ENCODE results near the gene C9orf72. TPM values are rescaled to one million over a fixed set of nuclear protein-coding genes. Genes with fewer than 3 reads are reported as not detected.
A peak's percentile ranks its signal among the peaks of the same experiment; 100 is the strongest.

C9orf72 gene
- total RNA-seq, 1 donor from 2014 or later: 6.8 TPM

DNA sequence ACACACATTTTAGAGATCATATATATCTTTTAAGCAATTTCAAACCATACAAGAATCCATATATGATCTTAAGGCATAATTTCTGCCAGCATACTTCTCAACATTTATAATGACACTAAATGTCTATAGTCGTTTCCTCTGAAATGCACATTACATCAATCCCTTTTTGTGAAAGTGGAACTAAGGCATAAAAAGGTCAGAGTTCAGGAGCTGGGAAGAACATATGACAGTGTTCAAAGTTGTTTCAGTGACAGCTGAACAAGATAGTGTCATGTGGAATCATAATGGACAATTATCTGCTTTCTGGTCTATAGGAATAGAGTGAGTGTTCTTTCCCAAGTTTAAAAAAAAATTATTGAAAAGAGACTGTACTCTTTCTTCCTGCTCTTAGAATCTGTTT is 41.2 kb downstream of the C9orf72 start:
- intact Hi-C loops (cut with micrococcal nuclease): no loop called here
- Mint-ChIP-seq H3K36me3 (ENCODE audit: low read depth) (no peaks in the 10 kb centered on the region), H3K27ac (no peak overlapping the region), H3K27me3 (ENCODE audit: low read depth) (peaks cover 16% of the 10 kb centered on the region), H3K4me3 (ENCODE audit: low read depth) (no peak overlapping the region), H3K9me3 (no peaks in the 10 kb centered on the region), H3K4me1 (ENCODE audit: low read depth) (peaks cover 6% of the 10 kb centered on the region)
- no peak for DNase-seq (ENCODE audit: low spot score)

GRCh38 chr9:27530915-27531755 is 42.1 kb downstream of the C9orf72 start:
- H3K9me3 Mint-ChIP-seq: no peaks in the 10 kb centered on the region
- H3K4me3 Mint-ChIP-seq (ENCODE audit: low read depth): no peak overlapping the region
- intact Hi-C loops (cut with micrococcal nuclease): no loop called here

DNA sequence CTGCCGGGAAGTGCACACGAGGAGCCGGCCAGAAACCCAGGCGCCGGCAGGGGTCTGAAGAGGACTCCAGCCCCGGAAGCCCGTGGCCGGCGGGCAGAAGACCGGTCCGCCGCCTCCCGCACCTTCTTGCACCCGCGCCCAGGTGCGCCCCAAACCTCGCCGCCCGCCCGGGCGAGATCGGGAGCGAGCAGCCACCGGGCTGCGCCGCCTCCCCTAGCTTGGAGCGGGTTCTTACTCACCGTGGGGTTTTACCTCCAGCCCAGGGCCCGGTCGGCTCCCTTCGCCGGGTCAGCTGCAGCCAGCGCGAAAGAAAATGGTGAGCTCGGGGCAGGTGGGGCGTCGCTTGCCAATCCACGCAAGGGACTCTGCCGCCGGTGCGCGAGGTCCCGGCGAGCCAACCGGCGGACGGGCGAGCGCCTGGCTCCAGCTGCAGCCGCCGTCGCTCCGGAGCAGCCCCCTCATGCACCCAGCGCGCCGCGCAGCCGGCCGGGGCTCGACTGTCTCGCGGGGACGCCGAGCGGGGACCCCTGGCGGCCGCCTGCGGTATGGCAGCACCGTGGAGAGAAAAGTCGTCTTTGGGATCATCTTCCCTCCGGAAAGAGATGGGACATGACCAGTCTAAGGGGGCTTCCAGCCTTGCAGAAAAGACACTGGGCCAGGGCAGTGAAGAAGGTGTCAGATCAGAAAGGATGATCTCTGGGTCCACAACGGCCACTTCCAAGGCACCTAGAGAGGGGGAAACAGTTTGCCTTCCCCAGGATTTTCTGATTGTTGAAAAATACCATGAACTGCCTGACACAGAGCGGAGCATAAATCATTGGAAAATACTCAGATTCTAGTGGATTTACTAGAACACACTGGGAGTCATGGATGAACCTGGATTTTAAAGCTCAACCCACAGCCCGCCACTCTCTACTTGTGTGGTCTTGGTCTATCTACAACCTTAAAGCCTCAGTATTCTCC is 43.7 kb downstream of the C9orf72 start, which contains the start of gene MOB3B:
TSS of gene MOB3B (minus strand) at position 499 of the 963 bp plus-strand sequence. CDS start 74,264 bp downstream, outside the sequence.
- peak within 1 kb of the TSS; percentile 85 for H3K4me3 Mint-ChIP-seq (ENCODE audit: low read depth)
- H3K27ac Mint-ChIP-seq: peak within 1 kb of the TSS; percentile 62
- H3K4me1 Mint-ChIP-seq (ENCODE audit: low read depth): peaks cover 6% of the 10 kb centered on the region
- H3K27me3 Mint-ChIP-seq (ENCODE audit: low read depth): peaks cover 33% of the 10 kb centered on the region
- peak; percentile 62 for DNase-seq (ENCODE audit: low spot score)
- intact Hi-C loops (cut with micrococcal nuclease): loop anchor here (1.0 to 5.0 kb wide), 3 partner anchors 44 to 196 kb away; partner anchors contain the start of gene C9orf72
- H3K36me3 Mint-ChIP-seq (ENCODE audit: low read depth): no peaks in the 10 kb centered on the region
- H3K9me3 Mint-ChIP-seq: no peaks in the 10 kb centered on the region

More at GRCh38 chr9:27530915-27531755, 42.1 kb downstream of the C9orf72 start:
- no peak overlapping the region for H3K27ac Mint-ChIP-seq
- H3K4me1 Mint-ChIP-seq (ENCODE audit: low read depth): peaks cover 6% of the 10 kb centered on the region
- no peaks in the 10 kb centered on the region for H3K36me3 Mint-ChIP-seq (ENCODE audit: low read depth)
- H3K27me3 Mint-ChIP-seq (ENCODE audit: low read depth): peaks cover 25% of the 10 kb centered on the region
- no peak for DNase-seq (ENCODE audit: low spot score)

DNA sequence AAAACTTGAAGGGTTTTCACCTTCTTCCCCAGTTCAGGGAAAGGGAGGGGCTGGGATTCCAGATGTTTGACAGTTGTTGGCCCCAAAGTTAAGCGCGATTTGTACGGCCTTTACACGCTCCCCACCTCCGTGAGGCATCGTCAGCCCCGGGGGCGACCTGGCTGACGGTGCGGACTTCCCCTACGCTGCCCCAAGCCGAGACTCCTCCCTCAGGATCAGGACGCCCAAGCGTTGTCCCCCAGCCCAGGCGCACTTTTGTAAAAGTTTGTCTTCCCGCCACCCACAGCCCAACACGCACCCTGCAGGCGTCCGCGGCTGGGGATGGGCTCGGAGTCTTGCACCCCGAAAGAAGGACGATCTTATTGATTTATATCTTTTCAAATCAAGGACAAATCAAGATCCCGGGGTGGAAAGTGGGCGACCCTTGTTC is 44.4 kb downstream of the C9orf72 start:
- DNase-seq (ENCODE audit: low spot score): peak; percentile 19
- Mint-ChIP-seq H3K4me1 (ENCODE audit: low read depth) (peaks cover 6% of the 10 kb centered on the region), H3K9me3 (no peaks in the 10 kb centered on the region), H3K4me3 (ENCODE audit: low read depth) (peak overlapping the region; percentile 85), H3K36me3 (ENCODE audit: low read depth) (no peaks in the 10 kb centered on the region), H3K27me3 (ENCODE audit: low read depth) (peaks cover 33% of the 10 kb centered on the region), H3K27ac (peak overlapping the region; percentile 46)
- intact Hi-C loops (cut with micrococcal nuclease): loop anchor here (1.0 to 5.0 kb wide), 4 partner anchors 30 to 196 kb away; partner anchors contain the start of gene C9orf72

GRCh38 chr9:27528076-27528885 is 45.0 kb downstream of the C9orf72 start:
- peaks cover 6% of the 10 kb centered on the region for H3K4me1 Mint-ChIP-seq (ENCODE audit: low read depth)
- H3K27ac Mint-ChIP-seq: peak overlapping the region; percentile 62
- intact Hi-C loops (cut with micrococcal nuclease): loop anchor here (1.0 to 5.0 kb wide), 2 partner anchors 29 to 176 kb away; no protein-coding TSS in a partner anchor
- H3K27me3 Mint-ChIP-seq (ENCODE audit: low read depth): peaks cover 34% of the 10 kb centered on the region
- H3K36me3 Mint-ChIP-seq (ENCODE audit: low read depth): no peaks in the 10 kb centered on the region
- DNase-seq (ENCODE audit: low spot score): peak; percentile 48
- H3K4me3 Mint-ChIP-seq (ENCODE audit: low read depth): peak overlapping the region; percentile 85
- no peaks in the 10 kb centered on the region for H3K9me3 Mint-ChIP-seq

- no peaks in the 10 kb centered on the region for H3K36me3 Mint-ChIP-seq (ENCODE audit: low read depth)
- no peak for DNase-seq (ENCODE audit: low spot score)
- no peak overlapping the region for H3K27ac Mint-ChIP-seq
- H3K9me3 Mint-ChIP-seq: no peaks in the 10 kb centered on the region
- peaks cover 33% of the 10 kb centered on the region for H3K27me3 Mint-ChIP-seq (ENCODE audit: low read depth)
- H3K4me3 Mint-ChIP-seq (ENCODE audit: low read depth): peak overlapping the region; percentile 85
- intact Hi-C loops (cut with micrococcal nuclease): loop anchor here (1.0 to 5.0 kb wide), 2 partner anchors 28 to 175 kb away; no protein-coding TSS in a partner anchor
- peaks cover 6% of the 10 kb centered on the region for H3K4me1 Mint-ChIP-seq (ENCODE audit: low read depth)
These were observed 45.6 kb downstream of the C9orf72 start for GRCh38 chr9:27527702-27528075.

- Mint-ChIP-seq H3K36me3 (ENCODE audit: low read depth) (no peaks in the 10 kb centered on the region), H3K27me3 (ENCODE audit: low read depth) (peaks cover 27% of the 10 kb centered on the region), H3K4me1 (ENCODE audit: low read depth) (peaks cover 5% of the 10 kb centered on the region), H3K9me3 (no peaks in the 10 kb centered on the region), H3K27ac (no peak within 1 kb of the TSS), H3K4me3 (ENCODE audit: low read depth) (no peak within 1 kb of the TSS)
- DNase-seq (ENCODE audit: low spot score): no peak
- intact Hi-C loops (cut with micrococcal nuclease): loop anchor here (2.0 kb wide), 1 partner anchor 19 kb away; no protein-coding TSS in a partner anchor
These were observed 49.0 kb downstream of the C9orf72 start, which contains the start of gene IFNK for GRCh38 chr9:27524236-27524635. IFNK (plus strand) TSS chr9:27524290; CDS start chr9:27524337, 47 bp downstream.

DNA sequence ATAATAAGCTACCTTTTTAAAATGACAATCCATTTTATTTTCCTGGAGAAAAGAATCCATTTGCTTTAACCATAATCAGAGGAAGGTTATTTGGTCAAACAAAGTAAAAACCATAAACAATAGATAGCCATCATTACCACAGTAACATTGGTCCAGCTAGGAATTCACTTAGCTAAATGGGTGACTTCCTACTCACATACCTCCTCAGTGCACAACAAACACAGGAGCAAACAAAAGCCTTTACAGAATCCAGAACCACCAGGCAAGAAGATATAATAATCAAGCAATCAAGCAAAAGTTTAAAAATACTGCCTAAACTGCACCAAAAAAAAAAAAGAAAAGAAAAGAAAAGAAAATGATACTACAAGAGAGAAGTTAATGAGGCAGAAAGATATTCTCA is 50.1 kb downstream of the C9orf72 start:
- no peaks in the 10 kb centered on the region for H3K36me3 Mint-ChIP-seq (ENCODE audit: low read depth)
- no peak overlapping the region for H3K4me3 Mint-ChIP-seq (ENCODE audit: low read depth)
- no peak overlapping the region for H3K27ac Mint-ChIP-seq
- H3K9me3 Mint-ChIP-seq: no peaks in the 10 kb centered on the region
- no peak for DNase-seq (ENCODE audit: low spot score)
- peaks cover 2% of the 10 kb centered on the region for H3K4me1 Mint-ChIP-seq (ENCODE audit: low read depth)
- H3K27me3 Mint-ChIP-seq (ENCODE audit: low read depth): peaks cover 25% of the 10 kb centered on the region
- intact Hi-C loops (cut with micrococcal nuclease): no loop called here

DNA sequence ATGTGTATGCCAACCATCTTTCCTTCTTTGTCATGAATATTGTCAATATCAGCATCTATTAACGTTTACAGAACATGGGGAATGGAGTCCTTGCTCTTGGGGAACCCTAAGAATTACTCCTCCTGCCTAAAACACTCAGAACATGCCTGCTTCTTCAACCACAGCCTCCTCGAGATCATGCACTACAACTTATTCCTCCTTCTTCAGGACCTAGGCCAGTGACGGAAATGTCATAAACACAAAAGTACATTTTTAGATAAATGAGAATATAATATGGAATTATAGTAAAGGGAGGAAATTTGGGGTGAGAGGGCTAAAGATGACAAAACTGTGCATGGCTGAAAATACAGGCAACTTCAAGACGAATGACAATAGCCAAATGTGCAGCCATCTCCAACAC is 52.3 kb downstream of the C9orf72 start:
- intact Hi-C loops (cut with micrococcal nuclease): no loop called here
- H3K4me3 Mint-ChIP-seq (ENCODE audit: low read depth): no peak overlapping the region
- no peak for DNase-seq (ENCODE audit: low spot score)
- H3K27me3 Mint-ChIP-seq (ENCODE audit: low read depth): peaks cover 9% of the 10 kb centered on the region
- H3K36me3 Mint-ChIP-seq (ENCODE audit: low read depth): no peaks in the 10 kb centered on the region
- H3K9me3 Mint-ChIP-seq: no peaks in the 10 kb centered on the region
- no peak overlapping the region for H3K27ac Mint-ChIP-seq
- H3K4me1 Mint-ChIP-seq (ENCODE audit: low read depth): no peaks in the 10 kb centered on the region

DNA sequence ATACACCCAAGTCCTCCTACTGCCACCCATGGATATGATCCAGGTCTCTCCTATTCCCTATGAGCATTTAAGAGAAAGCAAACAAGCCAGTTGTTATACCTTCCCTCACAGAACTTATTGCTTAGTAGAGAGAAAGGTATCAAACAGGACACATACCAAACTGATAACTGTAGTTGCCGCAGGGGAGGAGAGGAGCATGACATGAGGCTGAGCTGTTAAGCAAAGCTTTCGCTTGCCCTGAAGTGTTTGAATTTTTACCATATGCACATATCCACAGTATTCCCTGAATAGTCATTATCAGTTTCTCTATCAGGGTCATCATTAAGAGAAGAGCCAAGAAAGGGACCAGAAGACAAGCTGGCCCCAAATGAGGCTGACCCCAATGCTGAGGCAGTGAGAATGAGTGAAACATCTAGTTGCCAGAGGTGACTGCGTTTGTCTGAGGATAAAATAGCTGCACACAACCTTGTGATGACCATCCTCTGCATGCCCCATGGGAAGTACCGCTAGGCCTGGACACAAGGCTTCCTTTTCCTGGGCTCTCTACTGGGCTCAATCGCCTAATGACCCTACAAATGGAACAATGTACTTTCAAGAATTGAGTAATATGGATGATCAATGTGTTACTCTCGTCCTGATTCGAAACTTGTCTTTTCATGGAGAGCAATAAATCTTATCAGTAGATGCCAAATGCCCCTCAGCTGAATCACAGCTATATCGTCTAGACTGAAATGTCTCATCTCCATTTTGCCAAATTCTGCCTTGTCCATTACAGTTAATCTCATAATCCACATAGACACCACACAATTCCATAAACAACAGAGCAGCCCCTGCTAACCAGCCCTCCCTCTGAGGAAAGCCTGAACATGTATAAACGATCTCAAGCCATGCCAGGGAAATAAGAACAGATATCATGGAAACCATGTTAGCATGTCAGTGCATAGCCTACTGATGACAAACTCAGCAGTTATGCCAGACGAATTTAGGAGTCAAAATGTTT is 53.5 kb downstream of the C9orf72 start:
- Mint-ChIP-seq H3K4me1 (ENCODE audit: low read depth) (no peaks in the 10 kb centered on the region), H3K4me3 (ENCODE audit: low read depth) (no peak overlapping the region), H3K9me3 (no peaks in the 10 kb centered on the region), H3K36me3 (ENCODE audit: low read depth) (no peaks in the 10 kb centered on the region), H3K27ac (no peak overlapping the region), H3K27me3 (ENCODE audit: low read depth) (peaks cover 3% of the 10 kb centered on the region)
- no peak for DNase-seq (ENCODE audit: low spot score)
- intact Hi-C loops (cut with micrococcal nuclease): no loop called here

- Mint-ChIP-seq H3K27ac (no peak overlapping the region), H3K36me3 (ENCODE audit: low read depth) (no peaks in the 10 kb centered on the region), H3K4me3 (ENCODE audit: low read depth) (no peak overlapping the region), H3K9me3 (no peaks in the 10 kb centered on the region), H3K4me1 (ENCODE audit: low read depth) (no peaks in the 10 kb centered on the region), H3K27me3 (ENCODE audit: low read depth) (peaks cover 3% of the 10 kb centered on the region)
- no peak for DNase-seq (ENCODE audit: low spot score)
- intact Hi-C loops (cut with micrococcal nuclease): no loop called here
These were observed 54.5 kb downstream of the C9orf72 start for GRCh38 chr9:27518809-27519208.

Measured in activated T-helper 2 cell treated with anti-CD3 and anti-CD28 coated beads, Interferon-gamma antibody, Interleukin-2, Interleukin-4, amounts not matched to agents 10 μg/mL and 5 μg/mL and 100 μg/mL, durations not matched to agents 14 hours and 24 hours and 36 hours (primary cell).